ENCODE data around the gene GALNS.

DNA sequence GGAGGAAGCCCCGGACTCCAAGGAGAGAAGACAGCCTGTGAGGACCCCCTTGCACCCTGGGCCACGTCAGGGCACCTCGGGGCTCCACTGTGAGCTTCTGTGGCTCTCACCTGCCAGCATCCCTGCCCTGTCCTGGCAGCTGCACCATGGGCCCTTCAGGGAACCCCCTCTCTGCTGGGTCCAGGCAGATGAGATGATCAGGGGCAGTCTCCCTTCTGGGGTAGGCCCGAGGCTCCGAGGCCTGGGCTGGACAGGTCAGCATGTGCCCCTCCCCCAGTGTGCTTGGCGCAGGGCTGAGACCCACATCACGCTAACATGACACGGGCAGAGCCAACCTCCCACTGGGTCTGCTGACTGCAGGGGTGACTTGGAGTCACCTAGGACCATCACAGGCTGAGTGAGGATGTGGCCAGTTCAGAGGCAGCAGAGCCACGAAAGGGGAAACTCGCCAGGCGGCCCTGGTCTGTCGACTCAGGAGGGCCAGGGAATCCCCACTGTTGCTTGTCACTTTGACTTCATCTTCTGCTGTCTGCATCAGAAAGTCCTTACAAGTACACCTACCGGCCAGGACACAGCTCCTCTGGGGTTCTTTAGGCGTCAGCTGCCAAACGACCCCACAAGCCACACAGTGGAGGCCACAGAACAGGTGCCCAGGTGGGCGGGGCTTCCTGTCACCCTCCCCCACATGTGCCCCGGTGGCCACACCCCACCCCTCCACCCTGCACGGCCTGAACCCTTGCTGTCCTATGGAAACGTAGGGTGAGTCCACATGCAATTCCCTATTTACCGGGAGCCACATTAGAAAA is 2.2 kb downstream of the GALNS start:
- TF ChIP-seq, protein P1, sequence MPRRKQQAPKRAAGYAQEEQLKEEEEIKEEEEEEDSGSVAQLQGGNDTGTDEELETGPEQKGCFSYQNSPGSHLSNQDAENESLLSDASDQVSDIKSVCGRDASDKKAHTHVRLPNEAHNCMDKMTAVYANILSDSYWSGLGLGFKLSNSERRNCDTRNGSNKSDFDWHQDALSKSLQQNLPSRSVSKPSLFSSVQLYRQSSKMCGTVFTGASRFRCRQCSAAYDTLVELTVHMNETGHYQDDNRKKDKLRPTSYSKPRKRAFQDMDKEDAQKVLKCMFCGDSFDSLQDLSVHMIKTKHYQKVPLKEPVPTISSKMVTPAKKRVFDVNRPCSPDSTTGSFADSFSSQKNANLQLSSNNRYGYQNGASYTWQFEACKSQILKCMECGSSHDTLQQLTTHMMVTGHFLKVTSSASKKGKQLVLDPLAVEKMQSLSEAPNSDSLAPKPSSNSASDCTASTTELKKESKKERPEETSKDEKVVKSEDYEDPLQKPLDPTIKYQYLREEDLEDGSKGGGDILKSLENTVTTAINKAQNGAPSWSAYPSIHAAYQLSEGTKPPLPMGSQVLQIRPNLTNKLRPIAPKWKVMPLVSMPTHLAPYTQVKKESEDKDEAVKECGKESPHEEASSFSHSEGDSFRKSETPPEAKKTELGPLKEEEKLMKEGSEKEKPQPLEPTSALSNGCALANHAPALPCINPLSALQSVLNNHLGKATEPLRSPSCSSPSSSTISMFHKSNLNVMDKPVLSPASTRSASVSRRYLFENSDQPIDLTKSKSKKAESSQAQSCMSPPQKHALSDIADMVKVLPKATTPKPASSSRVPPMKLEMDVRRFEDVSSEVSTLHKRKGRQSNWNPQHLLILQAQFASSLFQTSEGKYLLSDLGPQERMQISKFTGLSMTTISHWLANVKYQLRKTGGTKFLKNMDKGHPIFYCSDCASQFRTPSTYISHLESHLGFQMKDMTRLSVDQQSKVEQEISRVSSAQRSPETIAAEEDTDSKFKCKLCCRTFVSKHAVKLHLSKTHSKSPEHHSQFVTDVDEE (CRISPR knock-in tag; IDR thresholded peaks at IDR 0.05), result no peak
- no peak for TF ChIP-seq RARB (CRISPR knock-in tag; IDR thresholded peaks at IDR 0.05)
- TF ChIP-seq PPARA (CRISPR knock-in tag; IDR thresholded peaks at IDR 0.05; ENCODE audit: borderline replicate concordance), result no peak
- TF ChIP-seq CSDC2 (CRISPR knock-in tag; IDR thresholded peaks at IDR 0.05), result no peak

All from SK-N-SH treated with all-trans-retinoic acid at 6 μM for 48 hours (cell line).